CD4-positive, alpha-beta T cell treated with Interleukin-4 for 4 hours (primary cell): Measurements from ENCODE around the gene PPP5C.
"Not testable (repeated sequence)": the region's sequence is repeated elsewhere in the genome, so short reads cannot be mapped to it uniquely, and the experiment has no call there.

Experiments
- DNase-seq: peaks from one replicate; pipeline ENCODE4 v3.0.0-alpha.2; 2020

The PPP5C gene

GRCh38 chr19:46386996-46387712, 40.3 kb downstream of the PPP5C start:
- no peak for DNase-seq

GRCh38 chr19:46387713-46388130, 40.8 kb downstream of the PPP5C start:
- DNase-seq, result no peak

- DNase-seq, result no peak
Measured at GRCh38 chr19:46388311-46389095, 41.6 kb downstream of the PPP5C start.

GRCh38 chr19:46390121-46390858, 43.4 kb downstream of the PPP5C start:
- no peak for DNase-seq

- DNase-seq, result no peak
Measured at GRCh38 chr19:46390866-46391265, 44.0 kb downstream of the PPP5C start.

GRCh38 chr19:46391296-46392251, 44.7 kb downstream of the PPP5C start:
- DNase-seq, result no peak

GRCh38 chr19:46392252-46392801, 45.4 kb downstream of the PPP5C start:
- no peak for DNase-seq

- DNase-seq, result no peak
Measured at GRCh38 chr19:46392837-46393236, 46.0 kb downstream of the PPP5C start.

GRCh38 chr19:46393456-46394401, 46.8 kb downstream of the PPP5C start:
- no peak for DNase-seq

- no peak for DNase-seq
Measured at GRCh38 chr19:46394402-46394797, 47.5 kb downstream of the PPP5C start.

- not testable (repeated sequence) for DNase-seq
Measured at GRCh38 chr19:46397801-46398479, 51.1 kb downstream of the PPP5C start.

- DNase-seq, result no peak
Measured at GRCh38 chr19:46402725-46403124, 55.8 kb downstream of the PPP5C start.

- no peak for DNase-seq
Measured at GRCh38 chr19:46404055-46404752, 57.3 kb downstream of the PPP5C start.

- DNase-seq, result no peak
Measured at GRCh38 chr19:46404753-46405468, 58.0 kb downstream of the PPP5C start.

GRCh38 chr19:46406976-46407375, 60.1 kb downstream of the PPP5C start:
- DNase-seq, result no peak

- DNase-seq, result no peak
Measured at GRCh38 chr19:46407856-46408663, 61.2 kb downstream of the PPP5C start.

GRCh38 chr19:46408664-46409039, 61.8 kb downstream of the PPP5C start:
- no peak for DNase-seq

- DNase-seq, result no peak
Measured at GRCh38 chr19:46409191-46409590, 62.3 kb downstream of the PPP5C start.
